Activated CD4-positive, alpha-beta T cell treated with anti-CD3 and anti-CD28 coated beads, Interleukin-2, amount 10 ng/mL, durations not matched to agents 24 days and 14 days (primary cell): ENCODE results near the gene TSPAN31. TPM values are rescaled to one million over a fixed set of nuclear protein-coding genes. Genes with fewer than 3 reads are reported as not detected.
A peak's percentile ranks its signal among the peaks of the same experiment; 100 is the strongest.

Experiments
- DNase-seq: peaks from one replicate; pipeline ENCODE4 v3.0.0; 2022
- H3K27ac Mint-ChIP-seq: one replicate; pipeline ENCODE4 v1.8.0; 2022; ENCODE audit warnings: mild to moderate bottlenecking, mixed read lengths
- H3K27me3 Mint-ChIP-seq: one replicate; pipeline ENCODE4 v1.8.0; 2022; ENCODE audit warnings: mixed read lengths
- H3K36me3 Mint-ChIP-seq: one replicate; pipeline ENCODE4 v1.8.0; 2022; ENCODE audit warnings: low read depth, mild to moderate bottlenecking, mixed read lengths
- H3K4me1 Mint-ChIP-seq: one replicate; pipeline ENCODE4 v1.8.0; 2021; ENCODE audit warnings: mixed read lengths
- H3K4me3 Mint-ChIP-seq: one replicate; pipeline ENCODE4 v1.8.0; 2022; ENCODE audit warnings: mild to moderate bottlenecking, moderate library complexity, mixed read lengths
- H3K9me3 Mint-ChIP-seq: one replicate; pipeline ENCODE4 v1.8.0; 2021; ENCODE audit warnings: mixed read lengths
- intact Hi-C: fragments of 100-400 bp; cut with micrococcal nuclease; formaldehyde crosslinking; loops from one replicate; pipeline ENCODE4 v1.15.1; 2023
- total RNA-seq: library from RNA; stranded (reverse); gene quantifications from 2 replicates; pipeline ENCODE4 v1.2.3, GENCODE V29; 2022

TSPAN31 gene
- total RNA-seq, 1 donor from 2014 or later = 19.4 TPM

GRCh38 chr12:57735952-57736740, 8.7 kb upstream of the TSPAN31 start:
- H3K9me3 Mint-ChIP-seq = no peaks in the 10 kb centered on the region
- intact Hi-C loops = no loop called here
- no peak overlapping the region for H3K4me3 Mint-ChIP-seq
- H3K27me3 Mint-ChIP-seq = no peaks in the 10 kb centered on the region
- peaks cover 43% of the 10 kb centered on the region for H3K36me3 Mint-ChIP-seq
- H3K4me1 Mint-ChIP-seq = peaks cover 28% of the 10 kb centered on the region
- peak overlapping the region; percentile 60 for H3K27ac Mint-ChIP-seq
- no peak for DNase-seq

DNA sequence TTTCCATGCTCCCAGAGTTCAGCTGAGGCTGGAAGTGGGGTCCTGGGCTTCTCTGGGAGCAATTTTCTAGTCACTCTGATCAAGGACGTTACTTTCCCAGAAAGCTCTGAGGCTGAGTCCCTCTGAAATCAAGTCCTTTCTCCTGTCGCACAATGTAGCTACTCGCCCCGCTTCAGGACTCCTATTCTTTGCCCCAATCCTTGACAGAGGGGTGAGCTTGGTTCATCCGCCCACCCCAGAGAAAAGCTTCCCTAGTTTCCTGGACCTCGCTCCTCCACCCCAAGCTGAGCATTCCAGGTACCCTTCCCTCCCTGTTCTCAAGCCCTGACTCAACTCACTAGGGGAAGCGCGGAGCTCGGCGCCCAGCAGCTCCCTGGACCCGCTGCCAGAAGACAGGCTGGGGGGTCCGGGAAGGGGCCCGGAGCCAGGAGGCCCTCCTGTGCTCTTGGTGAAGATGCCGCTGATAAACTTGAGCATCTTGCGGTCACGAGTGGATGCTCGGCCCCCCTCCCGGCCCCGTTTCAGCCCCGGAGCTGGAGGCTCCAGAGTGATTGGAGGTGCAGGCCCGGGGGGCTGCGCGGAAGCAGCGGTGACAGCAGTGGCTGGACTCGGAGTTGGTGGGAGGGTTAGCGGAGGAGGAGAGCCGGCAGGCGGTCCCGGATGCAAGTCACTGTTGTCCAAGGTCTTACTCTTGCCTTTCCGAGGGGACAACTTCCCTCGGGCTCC, 7.9 kb upstream of the TSPAN31 start:
- intact Hi-C loops = no loop called here

GRCh38 chr12:57737467-57738460, 7.1 kb upstream of the TSPAN31 start:
- Mint-ChIP-seq H3K4me1 (peaks cover 35% of the 10 kb centered on the region), H3K27me3 (no peaks in the 10 kb centered on the region), H3K4me3 (no peak overlapping the region), H3K36me3 (peaks cover 30% of the 10 kb centered on the region), H3K9me3 (no peaks in the 10 kb centered on the region), H3K27ac (no peak overlapping the region)
- intact Hi-C loops = no loop called here
- no peak for DNase-seq

More for the DNA sequence above, 7.9 kb upstream of the TSPAN31 start:
- Mint-ChIP-seq H3K27ac (peak overlapping the region; percentile 60), H3K27me3 (no peaks in the 10 kb centered on the region), H3K4me1 (peaks cover 30% of the 10 kb centered on the region), H3K36me3 (peaks cover 37% of the 10 kb centered on the region), H3K9me3 (no peaks in the 10 kb centered on the region), H3K4me3 (no peak overlapping the region)
- DNase-seq = no peak

DNA sequence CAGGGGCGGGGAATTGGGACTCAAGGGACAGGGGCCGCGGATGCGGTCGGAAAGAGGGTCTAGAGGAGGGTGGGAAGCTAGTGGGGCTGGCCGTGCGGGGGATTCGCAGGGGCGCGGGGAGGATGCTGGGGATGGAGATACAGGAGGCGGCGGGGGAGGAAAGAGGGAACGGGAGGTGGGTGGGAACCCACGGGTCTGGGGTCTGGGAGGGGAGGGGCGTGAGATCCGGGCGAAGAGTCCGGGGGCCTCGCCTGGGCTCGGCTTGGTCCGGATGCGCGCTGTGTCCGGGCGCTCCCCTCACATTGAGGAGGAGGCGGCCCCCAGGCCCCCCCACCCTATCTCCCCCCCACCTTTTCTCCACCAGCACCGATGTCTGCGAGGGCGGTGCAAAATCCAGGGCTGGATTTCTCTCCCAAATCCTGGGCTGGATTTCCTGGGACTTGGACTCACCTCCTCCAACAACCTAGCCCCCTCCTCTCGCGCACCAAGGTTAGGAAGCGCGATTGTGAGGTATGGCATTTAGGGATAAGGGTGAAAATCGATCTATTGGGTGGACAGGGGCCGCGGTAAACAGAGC, 6.1 kb upstream of the TSPAN31 start, which contains the start of gene AGAP2:
TSS of gene AGAP2 (minus strand) at position 82 of the 577 bp plus-strand sequence. CDS start 496 bp downstream, outside the sequence.
- intact Hi-C loops = no loop called here

GRCh38 chr12:57739387-57739786, 5.5 kb upstream of the TSPAN31 start:
- peak overlapping the region; percentile 74 for H3K27ac Mint-ChIP-seq
- H3K4me3 Mint-ChIP-seq = peak overlapping the region; percentile 59
- peaks cover 23% of the 10 kb centered on the region for H3K36me3 Mint-ChIP-seq
- H3K9me3 Mint-ChIP-seq = no peaks in the 10 kb centered on the region
- DNase-seq = no peak
- intact Hi-C loops = no loop called here
- no peaks in the 10 kb centered on the region for H3K27me3 Mint-ChIP-seq
- peaks cover 41% of the 10 kb centered on the region for H3K4me1 Mint-ChIP-seq

More for the DNA sequence above, 6.1 kb upstream of the TSPAN31 start, which contains the start of gene AGAP2:
- DNase-seq = no peak
- peak within 1 kb of the TSS; percentile 74 for H3K27ac Mint-ChIP-seq
- H3K36me3 Mint-ChIP-seq = peaks cover 25% of the 10 kb centered on the region
- H3K4me3 Mint-ChIP-seq = peak within 1 kb of the TSS; percentile 59
- H3K4me1 Mint-ChIP-seq = peaks cover 35% of the 10 kb centered on the region
- no peaks in the 10 kb centered on the region for H3K27me3 Mint-ChIP-seq
- H3K9me3 Mint-ChIP-seq = no peaks in the 10 kb centered on the region

DNA sequence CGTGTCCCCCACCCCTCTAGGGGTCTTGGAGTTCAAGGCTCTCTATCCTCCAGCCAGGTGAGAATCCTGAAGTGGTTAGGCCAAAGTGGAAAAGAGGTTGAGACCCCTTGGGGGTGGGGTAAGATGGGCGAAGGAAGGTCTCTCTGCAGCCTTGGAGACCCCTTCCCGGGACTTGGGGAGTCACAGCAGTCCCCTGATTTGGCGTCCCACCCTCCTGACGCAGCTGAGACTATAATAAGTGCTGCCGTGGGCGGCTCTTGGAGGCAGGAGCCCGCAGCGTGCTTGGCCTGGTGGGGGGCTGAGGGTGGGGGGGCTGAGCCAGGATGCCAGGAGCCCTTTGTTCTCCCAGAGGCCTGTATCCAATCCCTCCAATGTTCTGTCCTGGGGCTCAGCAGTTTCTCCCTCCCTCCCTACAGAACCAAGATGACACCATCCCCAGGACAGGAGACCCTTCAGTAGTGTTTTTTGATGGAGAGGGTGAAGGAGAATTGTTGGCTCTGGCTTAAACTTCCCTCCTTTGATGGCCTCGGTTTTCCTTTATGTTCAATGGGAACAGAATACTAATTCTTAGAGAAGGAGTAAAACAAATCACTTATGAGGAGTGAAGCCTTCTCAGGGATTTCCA, 4.8 kb upstream of the TSPAN31 start:
- H3K4me1 Mint-ChIP-seq = peaks cover 41% of the 10 kb centered on the region
- H3K27me3 Mint-ChIP-seq = no peaks in the 10 kb centered on the region
- H3K9me3 Mint-ChIP-seq = no peaks in the 10 kb centered on the region
- peak overlapping the region; percentile 90 for H3K4me3 Mint-ChIP-seq
- H3K27ac Mint-ChIP-seq = peak overlapping the region; percentile 29
- peaks cover 20% of the 10 kb centered on the region for H3K36me3 Mint-ChIP-seq
- intact Hi-C loops = loop anchor here (5.0 to 10.0 kb wide), 3 partner anchors 263 to 675 kb away; partner anchors contain the start of gene ARHGAP9
- no peak for DNase-seq

- Mint-ChIP-seq H3K4me3 (peak overlapping the region; percentile 90), H3K4me1 (peaks cover 46% of the 10 kb centered on the region), H3K27ac (peak overlapping the region; percentile 87), H3K9me3 (no peaks in the 10 kb centered on the region), H3K36me3 (peaks cover 20% of the 10 kb centered on the region), H3K27me3 (no peaks in the 10 kb centered on the region)
- intact Hi-C loops = loop anchor here (5.0 to 10.0 kb wide), 3 partner anchors 264 to 676 kb away; partner anchors contain the start of gene ARHGAP9
- peak; percentile 95 for DNase-seq
These were observed 4.0 kb upstream of the TSPAN31 start for GRCh38 chr12:57740656-57741412.

- no peaks in the 10 kb centered on the region for H3K27me3 Mint-ChIP-seq
- peak overlapping the region; percentile 90 for H3K4me3 Mint-ChIP-seq
- DNase-seq = no peak
- H3K36me3 Mint-ChIP-seq = peaks cover 23% of the 10 kb centered on the region
- no peaks in the 10 kb centered on the region for H3K9me3 Mint-ChIP-seq
- H3K4me1 Mint-ChIP-seq = peaks cover 51% of the 10 kb centered on the region
- peak overlapping the region; percentile 87 for H3K27ac Mint-ChIP-seq
- intact Hi-C loops = loop anchor here (5.0 to 10.0 kb wide), 3 partner anchors 264 to 677 kb away; partner anchors contain the start of gene ARHGAP9
These were observed 3.4 kb upstream of the TSPAN31 start for GRCh38 chr12:57741413-57741789.

GRCh38 chr12:57741844-57742738, 2.7 kb upstream of the TSPAN31 start:
- intact Hi-C loops = loop anchor here (1.0 to 10.0 kb wide), 4 partner anchors 159 to 677 kb away; partner anchors contain the start of gene ARHGAP9
- no peaks in the 10 kb centered on the region for H3K9me3 Mint-ChIP-seq
- peak overlapping the region; percentile 87 for H3K27ac Mint-ChIP-seq
- peak overlapping the region; percentile 90 for H3K4me3 Mint-ChIP-seq
- H3K36me3 Mint-ChIP-seq = peaks cover 23% of the 10 kb centered on the region
- peaks cover 51% of the 10 kb centered on the region for H3K4me1 Mint-ChIP-seq
- peak; percentile 93 for DNase-seq
- H3K27me3 Mint-ChIP-seq = no peaks in the 10 kb centered on the region

DNA sequence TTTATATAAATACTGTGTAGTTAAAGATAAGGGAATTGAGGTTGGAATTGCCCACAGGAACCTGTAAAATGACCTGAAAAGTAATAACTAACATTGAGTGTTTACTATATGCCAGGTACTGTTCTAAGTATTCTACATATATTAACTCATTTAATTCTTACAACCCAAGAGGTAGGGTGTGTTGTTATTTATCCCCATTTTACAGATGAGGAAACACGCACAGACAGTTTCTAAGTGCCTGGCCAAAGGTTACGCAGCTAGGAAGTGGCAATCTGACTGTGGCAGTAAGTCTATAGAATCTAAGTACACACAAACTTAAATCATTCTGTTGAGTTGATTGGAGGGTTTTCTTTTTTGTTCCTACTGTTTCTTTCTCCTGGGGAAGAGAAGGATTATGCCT, 1.1 kb upstream of the TSPAN31 start:
- peak overlapping the region; percentile 94 for H3K4me3 Mint-ChIP-seq
- no peaks in the 10 kb centered on the region for H3K27me3 Mint-ChIP-seq
- DNase-seq = no peak
- peaks cover 35% of the 10 kb centered on the region for H3K36me3 Mint-ChIP-seq
- H3K27ac Mint-ChIP-seq = peak overlapping the region; percentile 90
- no peaks in the 10 kb centered on the region for H3K9me3 Mint-ChIP-seq
- intact Hi-C loops = loop anchor here (1.0 to 10.0 kb wide), 6 partner anchors 9 to 679 kb away; partner anchors contain the start of genes ARHGAP9, B4GALNT1 and CDK4
- H3K4me1 Mint-ChIP-seq = peaks cover 54% of the 10 kb centered on the region

- H3K36me3 Mint-ChIP-seq = peaks cover 37% of the 10 kb centered on the region
- peak overlapping the region; percentile 94 for H3K4me3 Mint-ChIP-seq
- DNase-seq = peak; percentile 93
- peak overlapping the region; percentile 90 for H3K27ac Mint-ChIP-seq
- H3K9me3 Mint-ChIP-seq = no peaks in the 10 kb centered on the region
- intact Hi-C loops = loop anchor here (1.0 to 10.0 kb wide), 6 partner anchors 8 to 679 kb away; partner anchors contain the start of genes ARHGAP9, B4GALNT1 and CDK4
- peaks cover 50% of the 10 kb centered on the region for H3K4me1 Mint-ChIP-seq
- H3K27me3 Mint-ChIP-seq = no peaks in the 10 kb centered on the region
These were observed 554 bp upstream of the TSPAN31 start for GRCh38 chr12:57744194-57744776.
